DND-41 (cell line): ENCODE measurements around the gene KSR1.
"Not testable (repeated sequence)": the region's sequence is repeated elsewhere in the genome, so short reads cannot be mapped to it uniquely, and the experiment has no call there.

Source experiments
- ATAC-seq: fragments of 200-7000 bp; cut with Tn5 transposase; 3 replicates; pipeline ENCODE4 v1.9.1; 2021; ENCODE audit warnings: low read depth; ENCODE audit not compliant: insufficient read depth
- DNase-seq: peaks from one replicate; pipeline ENCODE4 v3.0.0-alpha.2; 2020
- H2AFZ ChIP-seq: 2 replicates; pipeline ENCODE4 v1.6.0; 2012; ENCODE audit warnings: low read depth, low read length
- H3K27ac ChIP-seq: 2 replicates; pipeline ENCODE4 v1.5.1; 2012; ENCODE audit warnings: low read length, inconsistent platforms
- H3K27me3 ChIP-seq: fragments of 200-600 bp; sonication (generic); 2 replicates; pipeline ENCODE4 v1.6.0; 2012; ENCODE audit warnings: low read length, mild to moderate bottlenecking, inconsistent platforms; ENCODE audit not compliant: insufficient read depth, poor library complexity
- H3K36me3 ChIP-seq: 2 replicates; pipeline ENCODE4 v1.5.1; 2012; ENCODE audit warnings: low read length, inconsistent platforms; ENCODE audit not compliant: insufficient read depth
- H3K4me1 ChIP-seq: 2 replicates; pipeline ENCODE4 v1.5.1; 2012; ENCODE audit warnings: mild to moderate bottlenecking, low read length; ENCODE audit not compliant: insufficient read depth
- H3K4me2 ChIP-seq: 2 replicates; pipeline ENCODE4 v1.6.0; 2012; ENCODE audit warnings: mild to moderate bottlenecking, moderate library complexity, low read length, inconsistent platforms; ENCODE audit not compliant: insufficient read depth
- H3K4me3 ChIP-seq, 2 experiments: fragments of 200-600 bp in 1 of 2; shearing (Covaris generic) in 1 of 2; 2 replicates each; pipeline ENCODE4 v1.5.1; 2012 to 2016; ENCODE audit warnings: inconsistent platforms in 2 of 2, low read length in 2 of 2, mild to moderate bottlenecking in 2 of 2, low read depth in 1 of 2, moderate library complexity in 1 of 2
- H3K79me2 ChIP-seq: 2 replicates; pipeline ENCODE4 v1.6.0; 2012; ENCODE audit warnings: low read length, inconsistent platforms; ENCODE audit not compliant: insufficient read depth
- H3K9ac ChIP-seq: 2 replicates; pipeline ENCODE4 v1.6.0; 2012; ENCODE audit warnings: low read depth, mild to moderate bottlenecking, inconsistent platforms, low read length, moderate library complexity
- H3K9me3 ChIP-seq: 2 replicates; pipeline ENCODE4 v1.5.1; 2012; ENCODE audit warnings: low read length, moderate library complexity, mild to moderate bottlenecking, inconsistent platforms; ENCODE audit not compliant: insufficient read depth, severe bottlenecking
- H4K20me1 ChIP-seq: 2 replicates; pipeline ENCODE4 v1.6.0; 2012; ENCODE audit warnings: low read length; ENCODE audit not compliant: insufficient read depth
- EZH2 ChIP-seq: IDR thresholded peaks from 3 replicates; pipeline ENCODE4 v1.6.1; 2012; ENCODE audit warnings: borderline replicate concordance, low read depth, mild to moderate bottlenecking, moderate library complexity, low read length, inconsistent platforms; ENCODE audit not compliant: severe bottlenecking
- TF ChIP-seq, protein P1 (sequence below): IDR thresholded peaks from 2 replicates; pipeline ENCODE4 v1.5.1; 2012; ENCODE audit warnings: borderline replicate concordance, low read length, moderate library complexity, mild to moderate bottlenecking; ENCODE audit not compliant: poor library complexity, severe bottlenecking; ENCODE audit errors: extremely low read depth

Gene KSR1

DNA sequence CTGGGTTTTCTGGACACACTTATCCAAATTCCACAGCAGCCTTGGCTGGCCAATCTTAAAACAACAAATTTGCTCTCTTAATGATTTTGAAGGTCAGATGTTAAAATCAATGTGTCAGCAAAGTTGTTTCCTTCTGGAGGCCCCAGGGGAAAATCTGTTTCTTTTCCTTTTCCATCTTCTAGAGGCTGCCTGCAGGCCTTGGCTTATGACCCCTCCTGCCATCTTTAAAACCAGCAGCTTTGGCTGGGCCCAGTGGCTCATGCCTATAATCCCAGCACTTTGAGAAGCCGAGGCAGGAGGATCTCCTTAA lies 177.7 kb downstream of the KSR1 start:
- H3K27me3 ChIP-seq = no peaks in the 10 kb centered on the region
- ATAC-seq (no peak), DNase-seq (no peak)
- TF ChIP-seq, protein P1, sequence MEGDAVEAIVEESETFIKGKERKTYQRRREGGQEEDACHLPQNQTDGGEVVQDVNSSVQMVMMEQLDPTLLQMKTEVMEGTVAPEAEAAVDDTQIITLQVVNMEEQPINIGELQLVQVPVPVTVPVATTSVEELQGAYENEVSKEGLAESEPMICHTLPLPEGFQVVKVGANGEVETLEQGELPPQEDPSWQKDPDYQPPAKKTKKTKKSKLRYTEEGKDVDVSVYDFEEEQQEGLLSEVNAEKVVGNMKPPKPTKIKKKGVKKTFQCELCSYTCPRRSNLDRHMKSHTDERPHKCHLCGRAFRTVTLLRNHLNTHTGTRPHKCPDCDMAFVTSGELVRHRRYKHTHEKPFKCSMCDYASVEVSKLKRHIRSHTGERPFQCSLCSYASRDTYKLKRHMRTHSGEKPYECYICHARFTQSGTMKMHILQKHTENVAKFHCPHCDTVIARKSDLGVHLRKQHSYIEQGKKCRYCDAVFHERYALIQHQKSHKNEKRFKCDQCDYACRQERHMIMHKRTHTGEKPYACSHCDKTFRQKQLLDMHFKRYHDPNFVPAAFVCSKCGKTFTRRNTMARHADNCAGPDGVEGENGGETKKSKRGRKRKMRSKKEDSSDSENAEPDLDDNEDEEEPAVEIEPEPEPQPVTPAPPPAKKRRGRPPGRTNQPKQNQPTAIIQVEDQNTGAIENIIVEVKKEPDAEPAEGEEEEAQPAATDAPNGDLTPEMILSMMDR = no peak
- H3K36me3 ChIP-seq = peaks cover 3% of the 10 kb centered on the region; the same call in 1 of the 2 replicates
- H3K79me2 ChIP-seq = peaks cover 37% of the 10 kb centered on the region
- H3K9me3 ChIP-seq = no peaks in the 10 kb centered on the region
- H3K9ac ChIP-seq = no peak overlapping the region
- H4K20me1 ChIP-seq = no peaks in the 10 kb centered on the region
- peaks cover 23% of the 10 kb centered on the region for H3K4me1 ChIP-seq
- H3K27ac ChIP-seq = no peak overlapping the region
- H3K4me2 ChIP-seq = no peak overlapping the region
- H2AFZ ChIP-seq = no peak overlapping the region
- no peak overlapping the region for H3K4me3 ChIP-seq

DNA sequence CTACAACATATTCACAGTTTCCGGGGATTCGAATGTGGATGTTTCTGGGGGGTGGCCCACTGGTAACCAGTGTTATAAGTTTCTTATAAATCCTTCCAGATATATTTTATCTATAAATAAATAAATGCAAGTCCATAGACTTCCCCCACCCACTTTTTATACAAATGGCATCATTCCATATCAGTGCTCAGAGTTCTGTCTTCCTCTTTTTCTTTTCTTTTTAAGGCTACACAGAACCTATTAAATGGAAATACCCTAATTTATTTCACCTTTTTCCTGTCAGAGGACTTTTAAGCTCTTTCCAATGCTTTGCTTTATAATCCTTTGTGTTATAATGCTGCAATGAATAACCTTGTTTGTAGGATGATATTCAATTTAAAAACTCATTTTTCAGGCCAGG lies 178.5 kb downstream of the KSR1 start:
- no peak for TF ChIP-seq EZH2
- TF ChIP-seq, protein P1 = no peak
- Histone ChIP-seq H3K79me2 (peaks cover 37% of the 10 kb centered on the region), H2AFZ (no peak overlapping the region), H3K4me3 (no peak overlapping the region), H4K20me1 (no peaks in the 10 kb centered on the region), H3K36me3 (peaks cover 5% of the 10 kb centered on the region; the same call in 1 of the 2 replicates), H3K4me2 (no peak overlapping the region), H3K27ac (no peak overlapping the region), H3K27me3 (no peaks in the 10 kb centered on the region), H3K9me3 (no peaks in the 10 kb centered on the region), H3K4me1 (peaks cover 23% of the 10 kb centered on the region), H3K9ac (no peak overlapping the region)
- no peak for DNase-seq
- no peak for ATAC-seq

DNA sequence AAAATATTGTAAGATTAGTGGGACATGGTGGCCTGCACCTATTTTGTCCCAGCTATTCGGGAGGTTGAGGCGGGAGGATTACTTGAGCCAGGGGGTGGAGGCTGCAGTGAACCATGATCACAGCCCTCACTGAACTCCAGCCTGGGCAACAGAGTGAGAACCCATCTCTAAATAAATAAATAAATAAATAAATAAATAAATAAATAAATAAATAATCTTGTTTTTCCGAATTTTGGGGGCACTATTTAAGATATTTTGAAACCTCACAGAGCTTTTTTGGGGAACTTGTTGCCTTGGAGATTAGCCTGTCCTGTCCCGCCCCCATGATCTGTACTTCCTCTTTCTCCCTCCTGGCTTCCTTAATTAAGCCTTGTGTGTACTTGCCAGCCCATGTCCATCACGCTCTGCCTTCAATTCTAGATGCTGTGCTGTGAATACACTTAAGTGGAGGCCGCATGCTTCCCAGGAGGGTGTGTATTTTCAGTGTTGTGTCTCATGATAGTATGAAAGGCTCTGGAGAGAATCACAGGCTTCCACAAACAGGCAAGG lies 179.1 kb downstream of the KSR1 start:
- Histone ChIP-seq H3K36me3 (peaks cover 6% of the 10 kb centered on the region), H3K27ac (no peak overlapping the region), H3K79me2 (peaks cover 37% of the 10 kb centered on the region), H4K20me1 (no peaks in the 10 kb centered on the region), H3K9ac (no peak overlapping the region), H3K27me3 (no peaks in the 10 kb centered on the region), H3K4me2 (no peak overlapping the region), H2AFZ (no peak overlapping the region), H3K4me1 (peaks cover 23% of the 10 kb centered on the region), H3K9me3 (no peaks in the 10 kb centered on the region), H3K4me3 (no peak overlapping the region)
- TF ChIP-seq, protein P1 = no peak
- TF ChIP-seq EZH2 = no peak
- DNase-seq (no peak), ATAC-seq (no peak)

DNA sequence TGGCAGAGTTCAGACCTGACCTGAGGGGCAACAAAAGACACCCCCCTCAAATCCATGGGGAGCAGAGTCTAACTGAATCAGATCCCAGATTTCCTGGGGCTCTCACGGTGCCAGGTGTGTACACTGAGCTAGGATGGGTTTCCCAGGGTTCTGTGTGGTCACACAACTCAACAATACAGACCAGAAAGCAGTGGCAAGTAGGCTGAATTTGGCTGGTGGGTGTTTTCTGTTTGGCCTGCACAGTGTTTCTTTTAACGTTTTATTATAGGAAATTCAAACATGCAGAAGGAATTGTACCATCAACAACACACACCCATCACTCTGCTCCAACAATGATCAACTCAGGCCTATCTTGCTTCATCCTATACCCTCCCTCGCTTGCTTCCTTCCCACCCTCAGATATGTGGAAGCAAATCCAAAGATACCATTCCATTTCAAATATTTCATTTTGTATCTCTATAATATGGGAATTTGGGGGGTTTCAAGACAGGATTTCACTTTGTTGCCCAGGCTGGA lies 179.8 kb downstream of the KSR1 start:
- not testable (repeated sequence) for H3K27me3 ChIP-seq, H2AFZ ChIP-seq, H3K9ac ChIP-seq, H3K4me3 ChIP-seq, H4K20me1 ChIP-seq, H3K9me3 ChIP-seq, ATAC-seq, DNase-seq, H3K4me2 ChIP-seq, H3K27ac ChIP-seq
- peaks cover 11% of the 10 kb centered on the region for H3K36me3 ChIP-seq
- peaks cover 18% of the 10 kb centered on the region for H3K4me1 ChIP-seq
- peaks cover 37% of the 10 kb centered on the region for H3K79me2 ChIP-seq

DNA sequence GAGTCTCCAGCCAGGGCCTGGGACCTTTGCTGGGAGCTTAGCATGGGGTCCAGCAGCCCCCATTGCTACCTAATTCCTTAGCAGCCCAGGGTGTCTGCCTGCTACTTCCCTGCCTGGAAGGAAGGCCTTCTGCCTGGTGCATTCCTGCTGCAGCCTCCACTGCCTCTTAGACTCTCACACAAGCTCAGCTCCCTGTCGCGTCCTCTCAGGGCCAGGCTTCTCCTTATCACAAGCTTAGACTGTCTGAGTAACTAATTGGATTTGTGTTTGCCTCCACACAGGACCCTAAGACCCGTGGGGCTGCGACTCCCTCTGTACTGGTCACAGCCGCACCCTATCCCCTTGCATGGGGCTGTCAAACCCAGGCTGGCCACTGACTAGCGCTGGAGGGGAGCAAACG lies 181.6 kb downstream of the KSR1 start:
- not testable (repeated sequence) for DNase-seq, ATAC-seq, H3K4me1 ChIP-seq, H3K4me3 ChIP-seq, H3K9me3 ChIP-seq, H3K27ac ChIP-seq, H2AFZ ChIP-seq, H3K9ac ChIP-seq, H4K20me1 ChIP-seq, H3K4me2 ChIP-seq, H3K27me3 ChIP-seq
- peaks cover 19% of the 10 kb centered on the region for H3K79me2 ChIP-seq
- H3K36me3 ChIP-seq = peaks cover 11% of the 10 kb centered on the region

DNA sequence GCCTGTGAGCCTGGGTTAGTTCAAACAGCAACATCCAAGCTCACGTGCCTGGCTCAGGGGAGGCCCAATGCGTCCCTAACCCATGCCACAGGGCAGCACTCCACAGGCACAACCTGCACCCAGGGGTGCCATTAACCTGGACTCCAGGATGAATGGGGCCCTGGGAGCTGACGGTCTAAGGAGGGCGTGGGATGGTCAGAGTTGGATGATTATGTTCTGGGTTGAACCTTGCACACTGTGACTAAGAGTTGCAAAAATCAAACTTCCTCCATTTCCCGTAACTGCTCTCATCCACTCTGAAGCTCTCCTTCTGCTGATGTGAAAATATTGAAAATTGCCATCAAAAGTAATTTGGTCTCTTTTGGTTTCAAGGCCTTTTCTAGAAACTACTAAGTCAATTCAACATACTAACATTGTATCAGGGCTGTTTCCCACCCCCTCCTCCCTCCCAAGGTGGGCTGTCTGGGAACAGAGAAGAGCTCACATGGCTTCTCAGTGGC lies 182.2 kb downstream of the KSR1 start:
- H3K4me3 ChIP-seq, H3K4me1 ChIP-seq, H3K9ac ChIP-seq, H3K9me3 ChIP-seq, H3K27me3 ChIP-seq, H3K27ac ChIP-seq, H4K20me1 ChIP-seq, DNase-seq, ATAC-seq, H2AFZ ChIP-seq, H3K4me2 ChIP-seq: not testable (repeated sequence)
- peaks cover 11% of the 10 kb centered on the region for H3K36me3 ChIP-seq
- peaks cover 14% of the 10 kb centered on the region for H3K79me2 ChIP-seq
